MM.1S (cell line): ENCODE results near the gene TKTL1.
"Not testable (repeated sequence)": the region's sequence is repeated elsewhere in the genome, so short reads cannot be mapped to it uniquely, and the experiment has no call there.

ENCODE experiments used
- DNase-seq: peaks from one replicate; pipeline ENCODE4 v3.0.0-alpha.2; 2015
- H2AFZ ChIP-seq: fragments of 300-600 bp; sonication (generic); 2 replicates; pipeline ENCODE4 v1.6.0; 2016; ENCODE audit warnings: antibody characterized with exemption, low read length
- H3F3A ChIP-seq: fragments of 300-600 bp; sonication (generic); 2 replicates; pipeline ENCODE4 v1.6.1; 2016; ENCODE audit warnings: mild to moderate bottlenecking, antibody characterized with exemption, low read length, moderate library complexity, mixed read lengths; ENCODE audit not compliant: insufficient read depth
- H3K27ac ChIP-seq: fragments of 300-600 bp; sonication (generic); 2 replicates; pipeline ENCODE4 v1.5.1; 2016; ENCODE audit warnings: mild to moderate bottlenecking, low read length
- H3K27me3 ChIP-seq: fragments of 300-600 bp; sonication (generic); replicated peaks from 2 replicates; pipeline ENCODE4 v1.6.0; 2016; ENCODE audit warnings: low read length; ENCODE audit not compliant: insufficient read depth
- H3K36me3 ChIP-seq: fragments of 300-600 bp; sonication (generic); replicated peaks from 2 replicates; pipeline ENCODE4 v1.6.1; 2016; ENCODE audit warnings: mild to moderate bottlenecking, low read length, mixed read lengths; ENCODE audit not compliant: insufficient read depth
- H3K4me1 ChIP-seq: fragments of 300-600 bp; sonication (generic); 2 replicates; pipeline ENCODE4 v1.6.1; 2016; ENCODE audit warnings: low read length, mixed read lengths
- H3K4me2 ChIP-seq: fragments of 300-600 bp; sonication (generic); 2 replicates; pipeline ENCODE4 v1.6.0; 2016; ENCODE audit warnings: low read depth, low read length
- H3K4me3 ChIP-seq: fragments of 300-600 bp; sonication (generic); 2 replicates; pipeline ENCODE4 v1.5.1; 2016; ENCODE audit warnings: low read length, mixed read lengths
- H3K79me2 ChIP-seq: fragments of 300-600 bp; sonication (generic); 2 replicates; pipeline ENCODE4 v1.6.1; 2016; ENCODE audit warnings: mixed run types, low read length, mixed read lengths
- H3K9ac ChIP-seq: fragments of 300-600 bp; sonication (generic); 2 replicates; pipeline ENCODE4 v1.6.1; 2016; ENCODE audit warnings: low read length, mixed read lengths
- H3K9me2 ChIP-seq: fragments of 300-600 bp; sonication (generic); replicated peaks from 2 replicates; pipeline ENCODE4 v1.6.1; 2016; ENCODE audit warnings: mild to moderate bottlenecking, low read length, mixed read lengths; ENCODE audit not compliant: insufficient read depth
- H3K9me3 ChIP-seq: fragments of 300-600 bp; sonication (generic); replicated peaks from 2 replicates; pipeline ENCODE4 v1.6.1; 2016; ENCODE audit warnings: mild to moderate bottlenecking, low read length, mixed read lengths; ENCODE audit not compliant: insufficient read depth
- H4K20me1 ChIP-seq: fragments of 300-600 bp; sonication (generic); 2 replicates; pipeline ENCODE4 v1.6.1; 2016; ENCODE audit warnings: mild to moderate bottlenecking, low read length, moderate library complexity, mixed read lengths; ENCODE audit not compliant: insufficient read depth
- EZH2 ChIP-seq: fragments of 300-600 bp; sonication (generic); optimal IDR thresholded peaks from 2 replicates; pipeline ENCODE3; 2017; ENCODE audit warnings: low read depth, mild to moderate bottlenecking, antibody characterized with exemption, low read length, mixed read lengths
- EZH2phosphoT487 ChIP-seq: fragments of 300-600 bp; sonication (generic); IDR thresholded peaks from 2 replicates; pipeline ENCODE4 v1.6.1; 2018; ENCODE audit warnings: antibody characterized with exemption, low read length
- TF ChIP-seq, protein P1 (sequence below): fragments of 300-600 bp; sonication (generic); IDR thresholded peaks from 2 replicates; pipeline ENCODE4 v1.5.1; 2016; ENCODE audit warnings: antibody characterized with exemption, low read length, mixed read lengths

Gene TKTL1, protein sequence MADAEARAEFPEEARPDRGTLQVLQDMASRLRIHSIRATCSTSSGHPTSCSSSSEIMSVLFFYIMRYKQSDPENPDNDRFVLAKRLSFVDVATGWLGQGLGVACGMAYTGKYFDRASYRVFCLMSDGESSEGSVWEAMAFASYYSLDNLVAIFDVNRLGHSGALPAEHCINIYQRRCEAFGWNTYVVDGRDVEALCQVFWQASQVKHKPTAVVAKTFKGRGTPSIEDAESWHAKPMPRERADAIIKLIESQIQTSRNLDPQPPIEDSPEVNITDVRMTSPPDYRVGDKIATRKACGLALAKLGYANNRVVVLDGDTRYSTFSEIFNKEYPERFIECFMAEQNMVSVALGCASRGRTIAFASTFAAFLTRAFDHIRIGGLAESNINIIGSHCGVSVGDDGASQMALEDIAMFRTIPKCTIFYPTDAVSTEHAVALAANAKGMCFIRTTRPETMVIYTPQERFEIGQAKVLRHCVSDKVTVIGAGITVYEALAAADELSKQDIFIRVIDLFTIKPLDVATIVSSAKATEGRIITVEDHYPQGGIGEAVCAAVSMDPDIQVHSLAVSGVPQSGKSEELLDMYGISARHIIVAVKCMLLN

DNA sequence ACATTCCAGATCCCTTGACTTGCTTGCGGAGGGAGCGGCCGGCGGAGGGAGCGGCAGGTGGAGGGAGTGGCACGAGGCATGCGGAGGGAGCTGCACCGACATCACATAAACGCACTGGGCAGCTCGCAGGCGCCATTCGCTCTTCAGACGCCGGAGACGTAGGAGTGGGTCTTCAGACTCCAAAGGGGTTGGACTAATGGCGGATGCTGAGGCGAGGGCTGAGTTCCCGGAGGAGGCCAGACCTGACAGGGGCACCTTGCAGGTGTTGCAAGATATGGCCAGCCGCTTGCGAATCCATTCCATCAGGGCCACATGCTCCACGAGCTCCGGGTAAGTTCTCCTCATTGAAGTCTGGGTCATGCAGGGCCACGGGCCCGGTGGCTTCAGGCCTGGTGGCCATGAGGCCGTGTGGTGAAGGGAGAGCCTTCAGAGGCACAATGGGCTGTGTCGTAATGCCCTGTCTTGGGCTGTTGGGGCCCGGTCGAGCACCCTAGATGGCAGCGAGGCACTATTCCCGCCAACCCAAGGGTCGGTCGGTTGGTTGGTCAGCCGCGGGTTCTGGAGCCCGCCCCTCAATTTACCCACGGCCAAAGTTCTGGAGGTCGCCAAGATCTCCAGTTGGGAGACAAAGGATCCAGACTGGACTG lies at the start of gene TKTL1:
Gene TKTL1 (plus strand): TSS at position 132 of the 647 bp plus-strand sequence. CDS start 65 bp downstream, at position 197.
- H3K4me1 ChIP-seq = peaks cover 4% of the 10 kb centered on the region; the same call in 1 of the 2 replicates
- no peaks in the 10 kb centered on the region for H3K9me2 ChIP-seq
- no peaks in the 10 kb centered on the region for H4K20me1 ChIP-seq
- no peaks in the 10 kb centered on the region for H3K9me3 ChIP-seq
- H2AFZ ChIP-seq = no peak within 1 kb of the TSS
- no peak within 1 kb of the TSS for H3K4me2 ChIP-seq
- no peak within 1 kb of the TSS for H3K4me3 ChIP-seq
- no peaks in the 10 kb centered on the region for H3K27me3 ChIP-seq
- H3F3A ChIP-seq = peaks cover 5% of the 10 kb centered on the region
- TF ChIP-seq EZH2 = no peak
- no peak for TF ChIP-seq EZH2phosphoT487
- TF ChIP-seq, protein P1, sequence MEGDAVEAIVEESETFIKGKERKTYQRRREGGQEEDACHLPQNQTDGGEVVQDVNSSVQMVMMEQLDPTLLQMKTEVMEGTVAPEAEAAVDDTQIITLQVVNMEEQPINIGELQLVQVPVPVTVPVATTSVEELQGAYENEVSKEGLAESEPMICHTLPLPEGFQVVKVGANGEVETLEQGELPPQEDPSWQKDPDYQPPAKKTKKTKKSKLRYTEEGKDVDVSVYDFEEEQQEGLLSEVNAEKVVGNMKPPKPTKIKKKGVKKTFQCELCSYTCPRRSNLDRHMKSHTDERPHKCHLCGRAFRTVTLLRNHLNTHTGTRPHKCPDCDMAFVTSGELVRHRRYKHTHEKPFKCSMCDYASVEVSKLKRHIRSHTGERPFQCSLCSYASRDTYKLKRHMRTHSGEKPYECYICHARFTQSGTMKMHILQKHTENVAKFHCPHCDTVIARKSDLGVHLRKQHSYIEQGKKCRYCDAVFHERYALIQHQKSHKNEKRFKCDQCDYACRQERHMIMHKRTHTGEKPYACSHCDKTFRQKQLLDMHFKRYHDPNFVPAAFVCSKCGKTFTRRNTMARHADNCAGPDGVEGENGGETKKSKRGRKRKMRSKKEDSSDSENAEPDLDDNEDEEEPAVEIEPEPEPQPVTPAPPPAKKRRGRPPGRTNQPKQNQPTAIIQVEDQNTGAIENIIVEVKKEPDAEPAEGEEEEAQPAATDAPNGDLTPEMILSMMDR = no peak
- DNase-seq = no peak
- no peak within 1 kb of the TSS for H3K9ac ChIP-seq
- no peaks in the 10 kb centered on the region for H3K79me2 ChIP-seq
- no peaks in the 10 kb centered on the region for H3K36me3 ChIP-seq
- no peak within 1 kb of the TSS for H3K27ac ChIP-seq

DNA sequence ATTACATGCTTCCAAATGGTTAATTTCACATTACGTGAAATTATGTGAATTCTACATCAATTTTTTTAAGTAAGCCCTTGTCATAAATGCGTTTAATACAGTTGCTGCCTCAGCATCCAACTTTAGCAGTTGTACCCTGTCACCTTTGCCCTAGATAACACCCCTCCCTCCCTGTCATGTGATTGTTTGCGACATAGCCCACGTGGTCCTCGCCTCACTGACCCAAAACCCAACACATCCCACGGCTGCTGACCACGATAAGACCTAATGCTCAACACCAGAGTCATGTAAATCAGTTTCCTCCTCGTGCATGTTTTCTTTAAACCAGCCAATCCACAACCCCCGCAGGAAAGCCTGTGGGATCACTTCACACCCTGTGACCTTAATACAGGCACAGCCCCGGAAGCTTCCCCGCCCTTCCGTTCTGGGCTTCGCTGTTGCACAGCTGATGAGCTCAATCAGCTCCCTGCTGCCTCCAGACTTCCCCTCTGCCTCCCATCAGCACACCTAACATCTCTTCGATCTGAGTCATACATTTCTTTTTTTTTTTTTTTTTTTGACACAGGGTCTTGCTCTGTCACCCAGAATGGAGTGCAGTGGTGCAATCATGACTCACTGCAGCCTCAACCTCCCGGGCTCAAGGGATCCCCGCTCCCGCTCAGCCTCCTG lies 48.1 kb upstream of the TKTL1 start:
- not testable (repeated sequence) for H3K79me2 ChIP-seq, H3K4me1 ChIP-seq, H3K27me3 ChIP-seq, H2AFZ ChIP-seq, H3K4me3 ChIP-seq, H3F3A ChIP-seq, H4K20me1 ChIP-seq, H3K4me2 ChIP-seq, DNase-seq, H3K9me2 ChIP-seq, H3K9me3 ChIP-seq, H3K27ac ChIP-seq, H3K9ac ChIP-seq, H3K36me3 ChIP-seq

DNA sequence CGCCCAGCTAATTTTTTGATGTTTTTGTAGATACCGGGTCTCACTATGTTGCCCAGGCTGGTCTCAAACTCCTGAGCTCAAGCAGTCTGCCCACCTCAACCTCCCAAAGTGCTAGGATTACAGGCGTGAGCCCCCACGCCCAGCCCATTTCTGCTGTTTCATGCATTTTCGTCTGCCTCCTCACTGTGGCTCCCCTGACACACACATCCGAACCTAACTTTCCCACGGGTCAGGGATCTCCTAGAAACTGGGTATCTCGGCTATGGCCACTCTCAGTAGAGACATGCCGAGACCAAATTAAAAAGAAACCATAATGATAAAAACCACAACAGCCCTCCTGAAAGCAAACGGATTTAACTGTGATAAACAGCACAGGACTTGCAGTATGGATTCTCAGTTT lies 47.5 kb upstream of the TKTL1 start:
- H4K20me1 ChIP-seq, H3K79me2 ChIP-seq, H3K27ac ChIP-seq, H3K27me3 ChIP-seq, H3F3A ChIP-seq, H2AFZ ChIP-seq, H3K4me2 ChIP-seq, DNase-seq, H3K4me3 ChIP-seq, H3K9me2 ChIP-seq, H3K36me3 ChIP-seq, H3K9ac ChIP-seq, H3K9me3 ChIP-seq, H3K4me1 ChIP-seq: not testable (repeated sequence)

DNA sequence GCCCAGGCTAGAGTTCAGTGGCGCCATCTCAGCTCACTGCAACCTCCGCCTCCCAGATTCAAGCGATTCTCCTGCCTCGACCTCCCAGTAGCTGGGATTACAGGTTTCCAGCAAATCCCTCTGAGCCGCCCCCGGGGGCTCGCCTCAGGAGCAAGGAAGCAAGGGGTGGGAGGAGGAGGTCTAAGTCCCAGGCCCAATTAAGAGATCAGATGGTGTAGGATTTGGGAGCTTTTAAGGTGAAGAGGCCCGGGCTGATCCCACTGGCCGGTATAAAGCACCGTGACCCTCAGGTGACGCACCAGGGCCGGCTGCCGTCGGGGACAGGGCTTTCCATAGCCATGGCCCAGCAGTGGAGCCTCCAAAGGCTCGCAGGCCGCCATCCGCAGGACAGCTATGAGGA lies 38.3 kb upstream of the TKTL1 start, which contains the start of gene OPN1MW3:
Gene OPN1MW3 (plus strand): TSS at position 301 of the 400 bp plus-strand sequence. CDS start 38 bp downstream, at position 339.
- not testable (repeated sequence) for H3K4me1 ChIP-seq, H3K9me3 ChIP-seq, H3F3A ChIP-seq, H3K9ac ChIP-seq, H3K4me2 ChIP-seq, H3K4me3 ChIP-seq, H3K79me2 ChIP-seq, H3K9me2 ChIP-seq, H3K27me3 ChIP-seq, H2AFZ ChIP-seq, DNase-seq, H3K27ac ChIP-seq, H4K20me1 ChIP-seq, H3K36me3 ChIP-seq

DNA sequence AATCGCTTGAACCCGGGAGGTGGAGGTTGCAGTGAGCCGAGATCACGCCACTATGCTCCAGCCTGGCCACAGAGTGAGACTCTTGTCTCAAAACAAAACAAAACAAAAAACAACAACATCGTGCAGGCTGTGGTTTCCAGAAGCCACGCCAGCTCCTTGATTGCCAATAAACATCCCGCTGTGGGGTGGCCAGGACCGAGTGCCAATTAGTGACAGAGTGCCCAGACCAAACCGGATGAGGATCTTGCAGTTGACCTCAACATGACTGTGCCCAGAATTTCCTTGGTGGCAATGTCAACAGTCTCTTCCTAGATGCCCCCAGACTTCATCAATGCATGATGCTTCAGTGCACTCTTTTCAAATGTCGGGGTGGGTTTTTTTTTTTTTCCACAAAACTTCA lies 36.9 kb upstream of the TKTL1 start:
- H2AFZ ChIP-seq, H3K27me3 ChIP-seq, H3K79me2 ChIP-seq, H3K4me3 ChIP-seq, H3K9me2 ChIP-seq, H3K9me3 ChIP-seq, H4K20me1 ChIP-seq, H3K36me3 ChIP-seq, DNase-seq, H3K9ac ChIP-seq, H3F3A ChIP-seq, H3K4me2 ChIP-seq, H3K27ac ChIP-seq, H3K4me1 ChIP-seq: not testable (repeated sequence)

DNA sequence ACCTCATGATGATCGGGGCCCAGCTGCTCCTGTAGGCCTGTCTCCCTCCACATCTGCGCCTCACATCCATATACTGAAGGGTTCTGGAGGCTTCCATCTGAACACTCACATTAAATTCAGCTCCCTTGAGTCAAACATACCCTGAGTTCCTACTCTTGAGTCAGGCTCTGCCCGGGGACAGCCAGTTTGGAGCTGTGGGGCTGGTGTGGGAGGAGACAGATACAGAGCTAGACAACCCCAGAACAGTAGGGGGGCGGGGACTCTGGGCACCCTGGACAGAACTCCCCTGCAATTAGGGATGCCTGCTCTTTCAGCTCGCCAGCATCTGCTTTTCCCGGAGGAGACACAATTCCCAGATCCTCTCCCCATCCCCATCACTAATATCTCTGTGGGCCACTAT lies 32.5 kb upstream of the TKTL1 start:
- H3K9me2 ChIP-seq, H3K9ac ChIP-seq: not testable (repeated sequence)

More for the DNA sequence above, 32.5 kb upstream of the TKTL1 start:
- H3K4me3 ChIP-seq, H3K27me3 ChIP-seq, H3K4me2 ChIP-seq, H3K9me3 ChIP-seq, DNase-seq, H2AFZ ChIP-seq, H3K79me2 ChIP-seq, H3K4me1 ChIP-seq, H3K27ac ChIP-seq, H4K20me1 ChIP-seq, H3F3A ChIP-seq, H3K36me3 ChIP-seq: not testable (repeated sequence)
